ENCODE measurements around the gene MCM7. TPM values are rescaled to one million over a fixed set of nuclear protein-coding genes. Genes with fewer than 3 reads are reported as not detected.

MCM7 gene
- 100 to 1,000 TPM; 219 to 242 TPM for total RNA-seq
- polyA plus RNA-seq (2013, experiment 1 of 2): 247 TPM
- polyA plus RNA-seq (2013, experiment 2 of 2): 223 TPM
- long read RNA-seq, experiment 1, transcript MCM7-201 (15 exons, 2,957 nt): major isoform, 54 of 135 reads
- long read RNA-seq, experiment 1, partial matches to known transcripts: 50 of 135 reads
- long read RNA-seq, experiment 1, other reads (novel, unspliced or antisense): 30 of 135 reads
- long read RNA-seq, experiment 2, transcript MCM7-201 (15 exons, 2,957 nt): major isoform, 159 of 279 reads
- long read RNA-seq, experiment 2, transcript MCM7-210 (14 exons, 2,515 nt): minor isoform, 5 of 279 reads
- long read RNA-seq, experiment 2, partial matches to known transcripts: 33 of 279 reads
- long read RNA-seq, experiment 2, other reads (novel, unspliced or antisense): 80 of 279 reads
- long read RNA-seq, experiment 3, transcript MCM7-210 (14 exons, 2,515 nt): minor isoform, 22 of 1,765 reads
- long read RNA-seq, experiment 3, transcript MCM7-201 (15 exons, 2,957 nt): major isoform, 1,522 of 1,765 reads
- long read RNA-seq, experiment 3, partial matches to known transcripts: 44 of 1,765 reads
- long read RNA-seq, experiment 3, other reads (novel, unspliced or antisense): 177 of 1,765 reads
- long read RNA-seq, experiment 4, transcript MCM7-201 (15 exons, 2,957 nt): major isoform, 140 of 331 reads
- long read RNA-seq, experiment 4, partial matches to known transcripts: 158 of 331 reads
- long read RNA-seq, experiment 4, other reads (novel, unspliced or antisense): 29 of 331 reads

DNA sequence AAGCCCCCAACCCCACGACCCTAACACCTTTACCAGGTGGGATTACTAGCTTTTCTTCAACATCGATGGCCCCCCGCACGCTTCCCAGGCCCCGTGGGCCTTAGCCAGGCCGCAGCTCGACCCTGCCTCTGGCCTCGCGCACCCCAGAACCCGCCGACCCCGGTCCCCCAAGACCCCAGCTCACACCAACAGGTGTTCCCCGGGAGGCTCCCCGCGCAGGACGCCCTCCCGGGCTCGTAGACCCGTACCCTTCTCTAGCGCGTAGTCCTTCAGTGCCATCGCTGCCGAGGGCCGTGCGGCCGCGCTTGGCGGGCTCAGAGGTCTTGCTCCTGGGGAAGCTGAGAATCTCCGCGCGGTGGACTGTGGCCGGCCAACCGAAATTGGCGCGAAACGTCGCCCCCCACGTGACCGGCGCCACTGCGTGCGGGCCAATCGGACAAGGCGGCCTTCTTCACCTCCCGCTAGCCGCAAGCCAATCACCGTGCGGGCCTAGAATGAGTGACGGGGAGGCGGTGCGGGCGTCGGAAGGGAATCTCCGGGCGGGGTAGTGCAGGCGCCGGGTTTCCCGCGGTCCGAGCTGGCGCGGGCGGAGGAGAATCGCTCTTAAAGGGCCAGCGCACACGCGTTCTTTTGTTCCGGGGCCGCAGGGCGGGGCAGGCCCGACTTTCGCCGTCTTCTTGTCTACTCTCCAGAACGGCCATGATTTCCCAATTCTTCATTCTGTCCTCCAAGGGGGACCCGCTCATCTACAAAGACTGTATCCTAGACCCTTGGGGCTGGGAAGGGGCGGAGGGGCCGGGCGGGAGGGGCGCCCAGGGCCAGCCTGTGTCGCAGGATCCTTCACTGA is at the start of gene MCM7, which contains the start of gene AP4M1:
TSS of gene MCM7 (minus strand) at position 382 of the 847 bp plus-strand sequence. CDS start at position 279, 103 bp downstream.
TSS of gene AP4M1 (plus strand) at position 628 of the 847 bp plus-strand sequence. CDS start at position 700, 72 bp downstream.
- H3K4me3 ChIP-seq (ENCODE audit: low read length): peak within 1 kb of the TSS; percentile 92
- Mint-ChIP-seq H3K4me1 (peaks cover 17% of the 10 kb centered on the region), H3K36me3 (ENCODE audit: low read depth) (peaks cover 62% of the 10 kb centered on the region), H3K27ac (peak within 1 kb of the TSS; percentile 97), H3K27me3 (ENCODE audit: insufficient read depth) (no peaks in the 10 kb centered on the region), H3K9me3 (no peaks in the 10 kb centered on the region), H3K4me3 (peak within 1 kb of the TSS; percentile 89)
- no peaks in the 10 kb centered on the region for H3K27me3 ChIP-seq (ENCODE audit: control insufficient read depth, insufficient read depth, low read length, poor library complexity, severe bottlenecking)
- H3K36me3 ChIP-seq (ENCODE audit: control insufficient read depth, insufficient read depth, low read length): peaks cover 51% of the 10 kb centered on the region
- 0% methylated on average over 59 to 80 of the region's 80 CpGs for WGBS, 2 experiments (ENCODE audit: insufficient coverage in 1 of 2, insufficient read length in 1 of 2)
- H3K9ac ChIP-seq (ENCODE audit: extremely low read depth, low read length, poor library complexity, severe bottlenecking): peak within 1 kb of the TSS; percentile 100
- DNase-seq: peak; percentile 99
- H3K4me1 ChIP-seq (ENCODE audit: control insufficient read depth, insufficient read depth, low read length): peaks cover 6% of the 10 kb centered on the region
- H3K9me3 ChIP-seq (ENCODE audit: control insufficient read depth, low read length): no peaks in the 10 kb centered on the region
- TF ChIP-seq, protein P1, sequence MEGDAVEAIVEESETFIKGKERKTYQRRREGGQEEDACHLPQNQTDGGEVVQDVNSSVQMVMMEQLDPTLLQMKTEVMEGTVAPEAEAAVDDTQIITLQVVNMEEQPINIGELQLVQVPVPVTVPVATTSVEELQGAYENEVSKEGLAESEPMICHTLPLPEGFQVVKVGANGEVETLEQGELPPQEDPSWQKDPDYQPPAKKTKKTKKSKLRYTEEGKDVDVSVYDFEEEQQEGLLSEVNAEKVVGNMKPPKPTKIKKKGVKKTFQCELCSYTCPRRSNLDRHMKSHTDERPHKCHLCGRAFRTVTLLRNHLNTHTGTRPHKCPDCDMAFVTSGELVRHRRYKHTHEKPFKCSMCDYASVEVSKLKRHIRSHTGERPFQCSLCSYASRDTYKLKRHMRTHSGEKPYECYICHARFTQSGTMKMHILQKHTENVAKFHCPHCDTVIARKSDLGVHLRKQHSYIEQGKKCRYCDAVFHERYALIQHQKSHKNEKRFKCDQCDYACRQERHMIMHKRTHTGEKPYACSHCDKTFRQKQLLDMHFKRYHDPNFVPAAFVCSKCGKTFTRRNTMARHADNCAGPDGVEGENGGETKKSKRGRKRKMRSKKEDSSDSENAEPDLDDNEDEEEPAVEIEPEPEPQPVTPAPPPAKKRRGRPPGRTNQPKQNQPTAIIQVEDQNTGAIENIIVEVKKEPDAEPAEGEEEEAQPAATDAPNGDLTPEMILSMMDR (conservative IDR thresholded peaks at IDR 0.05): no peak
- peak within 1 kb of the TSS; percentile 99 for H3K27ac ChIP-seq (ENCODE audit: low read depth, low read length)

DNA sequence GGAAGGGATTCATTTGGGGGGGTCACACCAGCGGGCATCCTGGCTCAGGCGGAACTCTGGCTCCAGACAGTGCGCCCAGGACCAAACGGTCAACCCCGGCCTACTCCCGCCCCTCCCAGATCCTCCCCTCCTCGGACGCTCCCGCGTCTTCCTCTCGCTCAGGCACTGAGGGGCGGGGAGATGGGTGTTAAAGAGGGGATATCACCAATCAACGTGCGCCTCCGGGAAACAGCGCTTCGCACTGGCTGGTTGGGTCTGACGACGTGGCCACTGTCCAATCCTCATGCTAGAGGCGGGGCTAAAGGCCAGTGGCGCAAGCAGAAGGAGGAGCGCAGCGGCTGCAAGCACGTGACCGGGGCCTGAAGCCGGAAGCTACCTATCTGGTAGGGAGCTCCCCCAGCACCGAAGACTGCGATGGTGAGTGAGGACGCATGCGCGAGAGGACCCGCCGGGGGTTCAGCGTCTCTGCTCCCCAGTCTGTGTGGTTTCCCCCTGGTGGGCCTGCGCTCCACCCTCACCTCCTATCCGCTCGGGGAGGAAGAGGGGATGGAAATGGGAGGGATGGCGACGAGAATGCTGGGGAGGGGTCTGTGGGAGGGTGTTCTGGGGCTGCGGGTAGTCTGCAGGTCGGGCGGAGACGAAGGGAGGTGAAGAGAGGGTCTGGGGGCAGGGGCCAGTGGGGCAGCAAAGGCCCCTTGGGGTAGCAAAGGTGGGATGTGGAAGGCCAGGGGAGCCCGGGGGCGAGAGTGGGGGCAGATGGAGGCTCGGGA is 47.5 kb upstream of the MCM7 start, which contains the start of gene LAMTOR4:
TSS of gene LAMTOR4 (plus strand) at position 360 of the 770 bp plus-strand sequence. CDS start at position 415, 55 bp downstream.
- TF ChIP-seq, protein P1 (conservative IDR thresholded peaks at IDR 0.05): peak; percentile 21
- H3K9me3 ChIP-seq (ENCODE audit: control insufficient read depth, low read length): no peaks in the 10 kb centered on the region
- peak; percentile 99 for DNase-seq
- Mint-ChIP-seq H3K27ac (peak within 1 kb of the TSS; percentile 97), H3K36me3 (ENCODE audit: low read depth) (peaks cover 28% of the 10 kb centered on the region), H3K9me3 (peaks cover 16% of the 10 kb centered on the region), H3K4me1 (peaks cover 19% of the 10 kb centered on the region), H3K4me3 (peak within 1 kb of the TSS; percentile 99), H3K27me3 (ENCODE audit: insufficient read depth) (no peaks in the 10 kb centered on the region)
- H3K4me3 ChIP-seq (ENCODE audit: low read length): peak within 1 kb of the TSS; percentile 97
- peaks cover 18% of the 10 kb centered on the region for H3K36me3 ChIP-seq (ENCODE audit: control insufficient read depth, insufficient read depth, low read length)
- peak within 1 kb of the TSS; percentile 56 for H3K9ac ChIP-seq (ENCODE audit: extremely low read depth, low read length, poor library complexity, severe bottlenecking)
- 0 to 1% methylated on average over 17 to 44 of the region's 46 CpGs for WGBS, 2 experiments (ENCODE audit: insufficient coverage in 1 of 2, insufficient read length in 1 of 2)
- H3K27me3 ChIP-seq (ENCODE audit: control insufficient read depth, insufficient read depth, low read length, poor library complexity, severe bottlenecking): no peaks in the 10 kb centered on the region
- H3K27ac ChIP-seq (ENCODE audit: low read depth, low read length): peak within 1 kb of the TSS; percentile 16
- H3K4me1 ChIP-seq (ENCODE audit: control insufficient read depth, insufficient read depth, low read length): peaks cover 8% of the 10 kb centered on the region
